NCI-H1930 (cell line): ENCODE results near the gene SLC39A9.

Experiments used
- DNase-seq, 2 experiments: peaks; one replicate each; lab custom pipeline; 2025; lab: John Stamatoyannopoulos, UW

Gene SLC39A9

GRCh38 chr14:69500096-69500495 lies 101.6 kb downstream of the SLC39A9 start:
- no peak for DNase-seq

GRCh38 chr14:69500736-69501135 lies 102.2 kb downstream of the SLC39A9 start:
- no peak for DNase-seq

- DNase-seq: no peak
Observed at GRCh38 chr14:69501423-69501838, 102.9 kb downstream of the SLC39A9 start.

DNA sequence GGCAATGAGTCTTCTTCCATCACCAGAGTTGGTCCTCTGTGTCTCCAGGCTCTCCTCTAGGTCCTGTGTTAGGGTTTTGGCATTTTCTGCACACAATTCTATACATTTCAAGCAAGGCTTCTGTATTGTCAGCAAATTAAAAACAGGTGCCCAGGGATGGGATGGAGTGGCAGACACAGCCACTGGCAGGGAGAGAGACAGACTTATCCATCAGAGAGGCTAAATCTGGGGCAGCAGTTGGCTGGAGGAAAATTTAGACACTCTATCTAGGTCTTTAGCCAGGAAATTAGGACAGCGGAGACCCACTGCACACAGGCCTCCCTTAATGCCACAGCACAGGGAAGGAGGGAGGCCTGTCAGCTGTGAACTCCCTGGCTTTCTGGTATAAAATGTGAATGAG lies 106.3 kb downstream of the SLC39A9 start:
- no peak for DNase-seq

DNA sequence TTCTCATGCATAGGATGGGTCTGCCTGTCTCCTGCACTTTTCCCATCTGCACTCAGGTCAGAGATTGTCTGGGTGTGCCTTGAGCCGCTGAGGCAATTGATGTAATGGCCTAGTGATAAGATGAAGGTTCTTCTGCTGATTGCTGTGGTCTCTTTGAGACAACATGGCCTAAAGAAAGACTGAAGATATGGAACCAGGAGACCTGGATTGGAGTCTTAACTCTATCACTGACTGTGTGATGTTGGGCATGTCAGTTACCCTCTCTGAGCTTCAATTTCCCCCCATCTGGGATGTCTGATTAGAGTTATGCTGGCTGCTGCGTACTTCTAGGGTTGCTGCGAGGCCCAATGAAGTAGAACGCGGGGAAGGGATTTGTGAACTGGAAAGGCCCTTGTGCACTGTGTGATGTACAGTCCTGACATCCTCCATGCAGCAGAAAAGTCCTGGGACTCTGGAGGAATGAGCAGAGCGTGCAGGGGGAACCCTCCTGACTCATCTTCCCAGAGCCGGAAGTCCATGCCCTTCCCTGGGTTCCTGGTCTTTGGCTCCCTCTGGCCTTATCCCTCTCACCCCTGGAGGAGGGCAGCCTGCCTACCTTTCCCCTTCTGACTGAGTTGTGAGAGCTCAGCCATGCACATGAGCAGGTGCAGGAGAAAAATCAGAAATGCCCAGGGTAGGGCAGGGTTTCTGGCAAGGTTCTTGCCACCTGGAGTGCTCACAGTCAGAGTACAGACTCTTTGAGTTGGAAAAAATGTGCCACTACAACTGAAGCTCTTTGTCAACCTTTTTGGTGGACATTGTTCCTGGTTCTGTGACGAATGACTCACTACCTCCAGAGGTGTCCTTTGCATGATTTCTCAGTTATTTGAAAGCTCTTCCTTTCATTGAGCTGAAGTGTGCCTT lies 107.1 kb downstream of the SLC39A9 start:
- DNase-seq: no peak

GRCh38 chr14:69506241-69506595 lies 107.7 kb downstream of the SLC39A9 start:
- no peak for DNase-seq
